HuH-7 (cell line): ENCODE data around the gene OAT.

Source experiments
- DNase-seq: peaks from one replicate; pipeline ENCODE4 v3.0.0; 2011; ENCODE audit warnings: low spot score

The OAT gene

GRCh38 chr10:124353896-124354295 lies 64.8 kb downstream of the OAT start:
- DNase-seq = no peak

GRCh38 chr10:124353091-124353815 lies 65.5 kb downstream of the OAT start:
- no peak for DNase-seq

DNA sequence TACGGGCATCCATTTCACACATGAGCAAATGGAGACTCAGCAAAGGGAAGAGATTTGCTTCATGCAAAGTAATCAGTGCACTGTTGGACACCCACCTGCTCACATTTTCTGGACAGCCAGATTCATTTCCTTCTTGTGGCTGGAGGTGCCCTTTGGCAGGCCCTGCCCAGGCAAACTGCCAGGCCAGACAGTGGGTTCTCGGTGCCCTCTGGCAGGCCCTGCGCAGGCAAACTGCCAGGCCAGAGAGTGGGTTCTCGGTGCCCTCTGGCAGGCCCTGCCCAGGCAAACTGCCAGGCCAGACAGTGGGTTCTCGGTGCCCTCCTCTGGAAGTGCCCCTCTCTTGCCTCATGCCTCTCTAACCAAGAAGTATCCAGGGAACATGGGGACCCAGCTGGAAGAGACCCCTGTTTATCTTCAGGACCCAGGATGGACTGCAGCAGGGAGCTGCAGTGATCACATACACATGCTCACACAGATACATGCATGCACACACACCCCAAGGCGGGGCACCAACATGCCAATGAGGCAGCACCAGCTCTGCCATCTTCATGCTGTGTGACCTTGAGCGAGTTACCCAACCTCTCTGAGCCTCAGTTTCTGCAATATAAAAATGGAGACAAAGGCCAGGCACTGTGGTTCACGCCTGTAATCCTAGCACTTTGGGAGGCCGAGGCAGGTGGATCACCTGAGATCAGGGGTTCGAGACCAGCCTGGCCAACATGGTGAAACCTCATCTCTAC lies 67.1 kb downstream of the OAT start:
- DNase-seq = no peak

DNA sequence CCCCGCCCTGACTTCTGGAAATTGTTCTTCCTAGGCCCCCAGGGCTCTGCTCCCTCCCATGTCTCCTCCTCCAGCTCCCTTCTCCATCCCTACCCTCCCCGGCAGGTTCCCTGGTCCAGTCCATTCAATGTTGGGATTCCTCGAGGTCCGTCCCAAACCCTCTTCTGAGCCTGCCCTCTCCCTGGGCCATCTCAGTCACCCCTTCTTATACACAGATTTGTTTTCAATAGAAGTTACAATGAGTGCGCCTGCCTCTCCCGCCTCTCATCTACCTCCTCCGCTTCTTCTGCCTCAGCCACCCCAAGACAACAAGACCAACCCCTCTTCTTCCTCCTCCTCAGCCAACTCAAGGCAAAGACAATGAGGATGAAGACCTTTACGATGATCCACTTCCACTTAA lies 67.9 kb downstream of the OAT start:
- DNase-seq = no peak

GRCh38 chr10:124349996-124350280 lies 68.8 kb downstream of the OAT start:
- DNase-seq = no peak

GRCh38 chr10:124349231-124349995 lies 69.3 kb downstream of the OAT start:
- no peak for DNase-seq

DNA sequence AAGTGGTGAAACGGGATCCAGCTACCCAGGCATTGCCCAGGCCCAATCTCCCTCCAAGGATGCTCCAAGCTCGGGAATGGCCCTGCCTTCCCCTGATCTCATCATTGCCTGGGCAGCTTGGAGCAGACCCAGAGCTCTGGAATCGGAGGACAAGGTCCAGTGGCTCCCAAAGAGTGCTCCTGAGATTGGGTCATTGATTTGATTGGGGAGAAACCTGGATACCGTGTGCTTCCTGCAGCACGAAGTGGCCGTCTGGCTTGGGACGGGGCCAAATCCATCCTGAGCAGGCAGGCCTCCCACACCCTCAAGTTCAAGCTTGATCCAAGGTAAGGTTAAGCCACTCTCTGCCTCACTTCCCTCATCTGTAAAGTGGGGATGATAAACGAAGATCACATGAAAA lies 69.9 kb downstream of the OAT start:
- no peak for DNase-seq

- no peak for DNase-seq
Measured at GRCh38 chr10:124347956-124348355, 70.8 kb downstream of the OAT start.
